Body of pancreas (tissue), 4 donors: ENCODE results near the gene RGN.

Experiments used
- CTCF ChIP-seq, 7 experiments: fragments of 450-650 bp in 4 of 7; fragments of 200-600 bp in 3 of 7; sonication (generic) in 3 of 7; IDR thresholded peaks; one replicate each; pipeline ENCODE4 v1.5.1; 2016 to 2019; ENCODE audit warnings: antibody characterized with exemption in 7 of 7
- POLR2A ChIP-seq, 3 donors: fragments of 450-650 bp; IDR thresholded peaks; one replicate each; pipeline ENCODE4 v1.6.1; 2016; ENCODE audit warnings: antibody characterized with exemption in 3 of 3, mild to moderate bottlenecking in 2 of 3

DNA sequence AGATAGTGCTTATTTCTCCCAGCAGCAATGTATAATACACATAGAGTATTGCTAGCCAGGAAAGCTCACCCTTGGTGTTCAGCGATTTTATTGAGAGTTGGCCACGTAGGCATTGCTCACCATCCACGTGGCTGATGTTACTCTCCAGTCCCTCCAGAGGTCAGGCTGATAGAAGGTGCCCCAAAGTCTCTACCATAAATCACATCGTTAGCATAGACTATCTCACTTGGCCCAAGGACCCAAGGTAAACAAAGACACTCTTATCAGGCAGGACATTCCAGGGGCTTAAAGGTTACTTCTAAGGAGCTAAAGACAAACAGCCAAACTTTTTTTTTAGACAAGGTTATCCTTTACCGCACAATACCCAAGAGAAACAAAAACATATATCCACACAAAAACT, 30.3 kb upstream of the RGN start:
- TF ChIP-seq CTCF (IDR thresholded peaks at IDR 0.05) (peak in 1 of 7 experiments; percentile 11), POLR2A (IDR thresholded peaks at IDR 0.05) (no peak)
